Stimulated activated CD4-positive, alpha-beta T cell treated with anti-CD3 and anti-CD28 coated beads, Interleukin-1b, Interleukin-23, amount 100 ng/mL, for 24 hours (primary cell): ENCODE data around the gene FLACC1.
"Not testable (repeated sequence)": the region's sequence is repeated elsewhere in the genome, so short reads cannot be mapped to it uniquely, and the experiment has no call there.

Experiments
- DNase-seq, 4 experiments: peaks; one replicate each; pipeline ENCODE4 v3.0.0-alpha.2; 2020; ENCODE audit warnings: low read depth in 4 of 4, low spot score in 1 of 4

FLACC1 gene

DNA sequence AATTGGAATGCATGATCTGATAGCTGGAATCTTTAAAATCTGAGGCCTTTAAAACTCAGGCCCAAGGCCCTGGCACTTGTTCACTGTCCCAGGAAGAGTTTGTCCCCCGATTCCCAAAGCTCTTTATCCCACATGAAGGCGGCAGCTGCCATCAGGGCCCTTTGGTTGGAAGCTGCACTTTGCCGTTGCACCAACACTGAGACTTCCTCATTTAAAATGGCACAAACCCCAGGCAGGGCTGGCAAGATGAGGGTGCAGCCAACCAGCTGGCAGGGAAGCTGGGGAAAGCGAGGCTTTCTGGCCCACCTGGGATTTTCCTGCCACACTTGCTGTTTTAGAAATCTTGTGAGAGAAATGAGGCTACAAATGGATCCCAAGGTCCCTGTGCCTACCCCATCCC is 6.3 kb downstream of the FLACC1 start:
- no peak for DNase-seq

GRCh38 chr2:201349601-201350000 is 7.5 kb downstream of the FLACC1 start:
- DNase-seq, result no peak

DNA sequence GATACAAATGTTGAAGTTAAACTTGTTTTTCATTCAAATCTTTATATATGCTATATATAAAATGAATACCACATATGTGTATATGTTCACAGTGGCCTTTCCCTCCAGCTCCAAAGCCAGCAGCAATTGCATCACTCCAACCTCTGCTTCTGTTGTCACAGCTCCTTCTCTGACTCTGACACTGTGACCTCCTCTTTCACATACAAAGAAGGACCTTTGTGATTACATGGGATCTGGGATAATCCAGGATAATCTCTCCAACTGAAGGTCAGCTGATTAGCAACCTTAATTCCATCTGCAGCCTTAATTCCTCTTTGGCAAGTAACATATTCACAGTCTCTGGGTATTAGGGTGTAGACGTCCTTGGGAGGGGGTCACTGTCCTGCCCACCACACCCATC is 8.4 kb downstream of the FLACC1 start:
- DNase-seq, result no peak

GRCh38 chr2:201347138-201347537 is 10.0 kb downstream of the FLACC1 start:
- DNase-seq, result no peak

GRCh38 chr2:201345625-201346213 is 11.4 kb downstream of the FLACC1 start:
- no peak for DNase-seq

- DNase-seq, result no peak
Observed at GRCh38 chr2:201344663-201345366, 12.3 kb downstream of the FLACC1 start.

- no peak for DNase-seq
Observed at GRCh38 chr2:201343559-201343958, 13.6 kb downstream of the FLACC1 start.

GRCh38 chr2:201342923-201343322 is 14.2 kb downstream of the FLACC1 start:
- no peak for DNase-seq

DNA sequence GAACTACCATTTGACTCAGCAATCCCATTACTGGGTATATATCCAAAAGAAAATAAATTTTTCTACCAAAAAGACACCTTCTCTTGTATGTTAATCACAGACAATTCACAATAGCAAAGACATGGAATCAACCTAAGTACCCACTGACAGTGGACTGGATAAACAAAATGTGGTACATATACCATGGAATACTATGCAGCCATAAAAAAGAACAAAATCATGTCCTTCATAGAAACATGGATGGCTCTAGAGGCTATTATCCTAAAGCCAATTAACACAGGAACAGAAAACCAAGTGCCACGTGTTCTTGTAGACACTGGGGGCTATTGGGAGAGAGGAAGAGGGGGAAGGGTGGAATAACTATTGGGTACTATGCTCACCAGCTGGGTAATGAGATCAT is 27.7 kb downstream of the FLACC1 start:
- DNase-seq, result no peak

GRCh38 chr2:201327678-201328077 is 29.5 kb downstream of the FLACC1 start:
- DNase-seq, result no peak

- DNase-seq, result no peak
Observed at GRCh38 chr2:201322772-201323171, 34.4 kb downstream of the FLACC1 start.

DNA sequence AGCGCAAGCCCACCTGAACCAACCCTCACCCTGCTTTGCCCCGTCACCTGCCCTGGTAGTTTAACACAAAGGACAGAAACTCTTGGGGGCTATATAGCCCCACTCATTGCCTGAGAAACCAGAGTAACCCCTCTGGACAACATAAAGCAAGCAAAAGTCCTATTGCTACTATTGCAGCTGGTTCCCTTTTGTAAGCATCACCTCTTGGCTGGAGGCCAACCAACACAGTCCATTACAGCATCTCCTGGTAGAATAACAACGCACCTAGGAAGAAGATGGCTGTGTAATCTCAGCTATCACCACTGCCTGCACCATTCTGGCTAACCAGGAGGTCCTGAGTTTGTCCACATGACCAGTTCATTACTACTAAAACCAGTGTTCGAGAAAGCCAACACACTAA is 36.4 kb downstream of the FLACC1 start:
- DNase-seq, result no peak

DNA sequence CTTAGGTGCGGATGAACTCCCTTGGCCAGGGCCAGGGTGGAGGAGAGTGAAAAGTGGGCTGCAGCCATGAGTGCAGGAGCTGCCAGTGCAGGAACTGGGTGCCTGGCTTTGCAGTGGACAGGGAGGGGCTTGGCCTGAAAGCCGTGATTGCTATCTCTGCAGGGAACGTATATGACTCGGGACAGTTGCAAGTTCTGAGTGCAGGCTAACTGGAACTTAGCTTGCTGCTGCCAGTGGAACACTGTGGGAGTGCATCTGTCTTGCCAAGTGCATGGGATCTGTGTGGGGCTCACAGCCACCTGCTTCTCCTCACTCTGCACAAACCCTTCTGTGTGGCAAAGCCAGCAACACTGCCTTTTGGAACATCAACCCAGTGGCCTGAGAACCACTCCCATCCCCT is 36.9 kb downstream of the FLACC1 start:
- no peak for DNase-seq

DNA sequence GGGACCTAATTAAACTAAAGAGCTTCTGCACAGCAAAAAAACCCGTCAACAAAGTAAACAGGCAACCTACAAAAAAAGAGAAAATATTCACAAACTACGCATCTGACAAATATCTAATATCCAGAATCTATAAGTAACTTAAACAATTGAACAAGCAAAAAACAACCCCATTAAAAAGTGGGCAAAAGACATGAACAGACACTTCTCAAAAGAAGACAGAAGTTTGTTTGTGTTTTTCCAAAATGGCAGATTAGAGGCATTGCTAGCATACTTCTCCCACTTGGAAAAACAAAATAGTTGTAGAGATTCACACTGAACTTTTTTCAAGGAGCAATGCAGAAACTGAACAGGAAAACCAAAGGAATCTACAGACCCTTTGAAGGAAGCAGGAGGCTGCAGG is 37.6 kb downstream of the FLACC1 start:
- no peak for DNase-seq

DNA sequence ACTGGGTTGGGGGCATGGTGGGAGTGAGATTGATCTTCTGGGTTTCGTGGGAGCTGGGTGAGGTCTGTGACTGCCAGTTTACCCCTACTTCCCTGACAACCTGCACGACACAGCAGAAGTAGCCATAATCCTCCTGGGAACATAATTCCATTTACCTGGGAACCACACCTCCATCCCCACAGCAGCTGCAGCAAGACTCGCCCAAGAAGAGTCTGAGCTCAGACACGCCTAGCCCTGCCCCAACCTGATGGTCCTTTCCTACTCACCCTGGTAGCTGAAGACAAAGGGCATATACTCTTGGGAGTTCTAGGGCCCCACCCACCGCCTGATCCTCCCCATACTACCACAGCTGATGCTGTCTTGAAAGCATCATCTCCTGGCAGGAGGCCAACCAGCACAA is 43.8 kb downstream of the FLACC1 start:
- DNase-seq, result no peak

- no peak for DNase-seq
Observed at GRCh38 chr2:201308914-201309313, 48.2 kb downstream of the FLACC1 start.

DNA sequence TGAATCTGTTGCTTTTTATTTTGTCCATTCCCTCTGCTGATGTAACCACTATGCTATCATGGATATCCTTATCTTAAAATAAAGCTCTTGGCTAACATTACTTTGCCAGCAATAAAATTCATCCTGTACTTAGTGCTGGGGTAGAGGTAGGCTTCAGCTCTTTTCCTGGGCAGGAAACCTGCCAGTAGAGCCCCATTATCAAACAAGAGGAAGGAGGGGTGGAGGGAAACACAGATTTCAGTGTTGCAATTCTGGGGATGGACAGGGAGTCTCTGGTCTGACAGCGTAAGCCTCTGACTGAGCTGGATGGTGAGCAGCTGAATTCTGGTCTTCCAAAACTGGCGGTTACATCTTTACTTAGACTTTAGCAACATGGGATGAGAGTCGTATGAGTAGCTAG is 49.3 kb downstream of the FLACC1 start:
- DNase-seq, result no peak

- DNase-seq, result not testable (repeated sequence)
Observed at GRCh38 chr2:201299929-201300328, 57.2 kb downstream of the FLACC1 start.

GRCh38 chr2:201298462-201299052 is 58.6 kb downstream of the FLACC1 start:
- DNase-seq, result no peak

DNA sequence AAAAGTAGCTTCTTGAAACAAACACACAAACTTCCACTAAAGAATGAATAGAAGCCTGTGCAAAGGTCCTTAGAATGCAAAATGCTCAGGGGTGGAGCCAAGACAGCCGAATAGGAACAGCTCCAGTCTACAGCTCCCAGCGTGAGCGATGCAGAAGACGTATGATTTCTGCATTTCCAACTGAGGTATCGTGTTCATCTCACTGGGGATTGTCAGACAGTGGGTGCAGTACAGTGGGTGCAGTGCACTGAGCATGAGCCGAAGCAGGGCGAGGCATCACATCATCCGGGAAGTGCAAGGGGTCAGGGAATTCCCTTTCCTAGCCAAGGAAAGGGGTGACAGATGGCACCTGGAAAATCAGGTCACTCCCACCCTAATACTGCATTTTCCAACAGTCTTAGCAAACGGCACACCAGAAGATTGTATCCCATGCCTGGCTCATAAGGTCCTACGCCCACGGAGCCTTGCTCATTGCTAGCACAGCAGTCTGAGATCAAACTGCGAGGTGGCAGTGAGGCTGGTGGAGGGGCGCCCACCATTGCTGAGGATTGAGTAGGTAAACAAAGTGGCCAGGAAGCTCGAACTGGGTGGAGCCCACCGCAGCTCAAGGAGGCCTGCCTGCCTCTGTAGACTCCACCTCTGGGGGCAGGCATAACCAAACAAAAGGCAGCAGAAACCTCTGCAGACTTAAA is 66.5 kb downstream of the FLACC1 start:
- not testable (repeated sequence) for DNase-seq

- DNase-seq, result no peak
Observed at GRCh38 chr2:201285499-201285898, 71.6 kb downstream of the FLACC1 start.
